Uterus (tissue), 2 donors: ENCODE measurements around the gene RASA3.

ENCODE experiments used
- POLR2A ChIP-seq, 2 donors: fragments of 450-650 bp; IDR thresholded peaks; one replicate each; pipeline ENCODE4 v1.6.1; 2016; ENCODE audit warnings: antibody characterized with exemption in 2 of 2, mild to moderate bottlenecking in 1 of 2, moderate library complexity in 1 of 2
- TF ChIP-seq, protein P1 (sequence below), 4 experiments: fragments of 200-600 bp in 2 of 4; fragments of 450-650 bp in 2 of 4; sonication (generic) in 2 of 4; IDR thresholded peaks; one replicate each; pipeline ENCODE4 v1.5.1; 2016 to 2019; ENCODE audit warnings: antibody characterized with exemption in 4 of 4, mild to moderate bottlenecking in 2 of 4, moderate library complexity in 1 of 4

DNA sequence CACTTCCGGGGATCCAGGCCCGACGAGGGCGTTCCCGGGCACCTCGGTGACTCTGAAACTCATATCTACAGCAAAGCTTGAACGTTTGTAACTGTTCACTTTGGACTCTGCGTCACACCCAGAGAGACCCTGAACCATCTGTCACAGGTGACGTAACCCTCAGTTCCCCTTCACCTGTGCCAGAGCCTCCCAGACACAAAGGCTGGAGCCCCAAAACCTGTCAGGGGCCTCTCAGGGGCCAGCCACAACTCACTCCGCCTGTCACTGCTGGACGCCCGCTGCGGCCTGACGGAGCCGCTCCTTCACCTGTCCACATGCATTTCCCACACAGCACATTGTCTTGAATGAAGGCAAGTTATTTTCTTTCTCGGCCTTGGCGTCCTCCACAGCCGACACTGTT, 8.0 kb downstream of the RASA3 start:
- TF ChIP-seq, protein P1, sequence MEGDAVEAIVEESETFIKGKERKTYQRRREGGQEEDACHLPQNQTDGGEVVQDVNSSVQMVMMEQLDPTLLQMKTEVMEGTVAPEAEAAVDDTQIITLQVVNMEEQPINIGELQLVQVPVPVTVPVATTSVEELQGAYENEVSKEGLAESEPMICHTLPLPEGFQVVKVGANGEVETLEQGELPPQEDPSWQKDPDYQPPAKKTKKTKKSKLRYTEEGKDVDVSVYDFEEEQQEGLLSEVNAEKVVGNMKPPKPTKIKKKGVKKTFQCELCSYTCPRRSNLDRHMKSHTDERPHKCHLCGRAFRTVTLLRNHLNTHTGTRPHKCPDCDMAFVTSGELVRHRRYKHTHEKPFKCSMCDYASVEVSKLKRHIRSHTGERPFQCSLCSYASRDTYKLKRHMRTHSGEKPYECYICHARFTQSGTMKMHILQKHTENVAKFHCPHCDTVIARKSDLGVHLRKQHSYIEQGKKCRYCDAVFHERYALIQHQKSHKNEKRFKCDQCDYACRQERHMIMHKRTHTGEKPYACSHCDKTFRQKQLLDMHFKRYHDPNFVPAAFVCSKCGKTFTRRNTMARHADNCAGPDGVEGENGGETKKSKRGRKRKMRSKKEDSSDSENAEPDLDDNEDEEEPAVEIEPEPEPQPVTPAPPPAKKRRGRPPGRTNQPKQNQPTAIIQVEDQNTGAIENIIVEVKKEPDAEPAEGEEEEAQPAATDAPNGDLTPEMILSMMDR (IDR thresholded peaks at IDR 0.05) = no peak
- no peak for TF ChIP-seq POLR2A (IDR thresholded peaks at IDR 0.05)
